ENCODE results near the gene ILRUN. TPM values are rescaled to one million over a fixed set of nuclear protein-coding genes. Genes with fewer than 3 reads are reported as not detected.

Gene ILRUN
- total RNA-seq, 2 experiments from 2014 or later = 45.7 to 46.1 TPM

Other genes with a start within 250 kb of the ILRUN start
- under 1 TPM; 0.19 to 0.28 TPM for gene PACSIN1, start 230.7 kb downstream of the ILRUN start, total RNA-seq
- gene SPDEF, start 140.4 kb downstream of the ILRUN start, total RNA-seq = not detected
- gene SNRPC, start 60.7 kb upstream of the ILRUN start, total RNA-seq = 100 to 1,000 TPM; 208 to 218 TPM
- 10 to 100 TPM; 19.6 to 19.7 TPM for gene BLTP3A, start 95.3 kb upstream of the ILRUN start, total RNA-seq
- gene TAF11, start 191.3 kb upstream of the ILRUN start, total RNA-seq = 10 to 100 TPM; 38.5 to 39.3 TPM
- 1 to 10 TPM; 6.4 to 6.5 TPM for gene ANKS1A, start 192.5 kb upstream of the ILRUN start, total RNA-seq